ENCODE results near the gene TMSB4Y. TPM values are rescaled to one million over a fixed set of nuclear protein-coding genes. Genes with fewer than 3 reads are reported as not detected.

The TMSB4Y gene
- not detected for total RNA-seq
- long read RNA-seq = 0 reads

GRCh38 chrY:13703568-13703968 lies at the start of gene TMSB4Y:
Gene TMSB4Y, plus strand, starts transcription at chrY:13703899.
- intact Hi-C loops (cut with DNase I) = no loop called here
- no peak for DNase-seq (ENCODE audit: low spot score)

GRCh38 chrY:13664162-13664561 lies 39.5 kb upstream of the TMSB4Y start:
- intact Hi-C loops (cut with DNase I) = no loop called here
- DNase-seq (ENCODE audit: low spot score) = no peak

GRCh38 chrY:13671122-13671521 lies 32.6 kb upstream of the TMSB4Y start:
- DNase-seq (ENCODE audit: low spot score) = no peak
- intact Hi-C loops (cut with DNase I) = no loop called here

GRCh38 chrY:13702276-13702675 lies 1.4 kb upstream of the TMSB4Y start:
- intact Hi-C loops (cut with DNase I) = no loop called here
- no peak for DNase-seq (ENCODE audit: low spot score)

- intact Hi-C loops (cut with DNase I) = no loop called here
- no peak for DNase-seq (ENCODE audit: low spot score)
These were observed 627 bp downstream of the TMSB4Y start for GRCh38 chrY:13704121-13704930.

GRCh38 chrY:13705197-13705596 lies 1.5 kb downstream of the TMSB4Y start:
- no peak for DNase-seq (ENCODE audit: low spot score)
- intact Hi-C loops (cut with DNase I) = no loop called here

GRCh38 chrY:13708038-13708437 lies 4.3 kb downstream of the TMSB4Y start:
- DNase-seq (ENCODE audit: low spot score) = no peak
- intact Hi-C loops (cut with DNase I) = no loop called here

- no peak for DNase-seq (ENCODE audit: low spot score)
- intact Hi-C loops (cut with DNase I) = no loop called here
These were observed 15.3 kb downstream of the TMSB4Y start for GRCh38 chrY:13718996-13719395.

- no peak for DNase-seq (ENCODE audit: low spot score)
- intact Hi-C loops (cut with DNase I) = no loop called here
These were observed 25.8 kb downstream of the TMSB4Y start for GRCh38 chrY:13729517-13729916.

- intact Hi-C loops (cut with DNase I) = no loop called here
- no peak for DNase-seq (ENCODE audit: low spot score)
These were observed 34.9 kb downstream of the TMSB4Y start for GRCh38 chrY:13738618-13739017.

- DNase-seq (ENCODE audit: low spot score) = no peak
- intact Hi-C loops (cut with DNase I) = no loop called here
These were observed 47.8 kb downstream of the TMSB4Y start for GRCh38 chrY:13751289-13752071.

GRCh38 chrY:13754661-13755060 lies 51.0 kb downstream of the TMSB4Y start:
- no peak for DNase-seq (ENCODE audit: low spot score)
- intact Hi-C loops (cut with DNase I) = no loop called here

Other genes with a start within 250 kb of the TMSB4Y start
- not detected for gene UTY, start 223.9 kb upstream of the TMSB4Y start, total RNA-seq